VCaP (cell line): ENCODE measurements around the gene CTCF.
A peak's percentile ranks its signal among the peaks of the same experiment; 100 is the strongest.

Experiments used
- H3K27ac ChIP-seq: fragments of 450-650 bp; 2 replicates; pipeline ENCODE4 v1.5.1; 2017
- TF ChIP-seq, protein P1 (sequence below): fragments of 450-650 bp; conservative IDR thresholded peaks from 2 replicates; pipeline ENCODE4 v1.5.1; 2017; ENCODE audit warnings: mild to moderate bottlenecking, moderate library complexity

CTCF gene

DNA sequence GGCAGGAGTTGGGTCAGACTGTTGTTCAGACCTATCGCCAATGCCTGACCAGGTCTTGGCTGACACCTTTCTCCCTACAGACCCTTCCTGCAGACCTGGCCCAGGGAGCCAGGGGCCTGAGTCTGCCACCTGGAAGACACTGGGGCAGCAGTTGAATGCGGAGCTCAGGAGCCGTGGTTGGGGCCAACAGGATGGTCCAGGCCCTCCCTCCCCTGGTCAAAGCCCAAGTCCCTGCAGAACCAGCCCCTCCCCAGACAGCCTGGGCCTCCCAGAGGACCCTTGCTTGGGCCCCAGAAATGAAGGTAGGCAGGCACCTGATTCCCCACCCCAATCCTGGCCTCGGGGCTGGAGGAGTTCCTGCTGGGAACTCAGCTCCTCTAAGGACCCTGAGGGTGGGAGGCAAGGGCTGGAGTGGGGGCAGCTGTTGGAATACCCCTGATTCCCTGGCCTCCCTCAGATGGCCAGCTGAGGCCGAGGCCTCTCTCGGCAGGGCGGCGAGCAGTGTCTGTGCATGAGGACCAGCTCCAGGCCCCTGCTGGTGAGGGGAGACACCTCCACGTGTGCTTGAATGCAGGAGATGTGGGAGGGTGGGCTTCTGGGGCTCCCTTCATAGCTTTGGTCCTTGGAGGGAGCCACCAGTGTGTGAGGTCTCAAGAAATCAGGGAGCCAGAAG, 94.2 kb downstream of the CTCF start:
- TF ChIP-seq, protein P1, sequence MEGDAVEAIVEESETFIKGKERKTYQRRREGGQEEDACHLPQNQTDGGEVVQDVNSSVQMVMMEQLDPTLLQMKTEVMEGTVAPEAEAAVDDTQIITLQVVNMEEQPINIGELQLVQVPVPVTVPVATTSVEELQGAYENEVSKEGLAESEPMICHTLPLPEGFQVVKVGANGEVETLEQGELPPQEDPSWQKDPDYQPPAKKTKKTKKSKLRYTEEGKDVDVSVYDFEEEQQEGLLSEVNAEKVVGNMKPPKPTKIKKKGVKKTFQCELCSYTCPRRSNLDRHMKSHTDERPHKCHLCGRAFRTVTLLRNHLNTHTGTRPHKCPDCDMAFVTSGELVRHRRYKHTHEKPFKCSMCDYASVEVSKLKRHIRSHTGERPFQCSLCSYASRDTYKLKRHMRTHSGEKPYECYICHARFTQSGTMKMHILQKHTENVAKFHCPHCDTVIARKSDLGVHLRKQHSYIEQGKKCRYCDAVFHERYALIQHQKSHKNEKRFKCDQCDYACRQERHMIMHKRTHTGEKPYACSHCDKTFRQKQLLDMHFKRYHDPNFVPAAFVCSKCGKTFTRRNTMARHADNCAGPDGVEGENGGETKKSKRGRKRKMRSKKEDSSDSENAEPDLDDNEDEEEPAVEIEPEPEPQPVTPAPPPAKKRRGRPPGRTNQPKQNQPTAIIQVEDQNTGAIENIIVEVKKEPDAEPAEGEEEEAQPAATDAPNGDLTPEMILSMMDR, result no peak
- H3K27ac ChIP-seq, result no peak overlapping the region

DNA sequence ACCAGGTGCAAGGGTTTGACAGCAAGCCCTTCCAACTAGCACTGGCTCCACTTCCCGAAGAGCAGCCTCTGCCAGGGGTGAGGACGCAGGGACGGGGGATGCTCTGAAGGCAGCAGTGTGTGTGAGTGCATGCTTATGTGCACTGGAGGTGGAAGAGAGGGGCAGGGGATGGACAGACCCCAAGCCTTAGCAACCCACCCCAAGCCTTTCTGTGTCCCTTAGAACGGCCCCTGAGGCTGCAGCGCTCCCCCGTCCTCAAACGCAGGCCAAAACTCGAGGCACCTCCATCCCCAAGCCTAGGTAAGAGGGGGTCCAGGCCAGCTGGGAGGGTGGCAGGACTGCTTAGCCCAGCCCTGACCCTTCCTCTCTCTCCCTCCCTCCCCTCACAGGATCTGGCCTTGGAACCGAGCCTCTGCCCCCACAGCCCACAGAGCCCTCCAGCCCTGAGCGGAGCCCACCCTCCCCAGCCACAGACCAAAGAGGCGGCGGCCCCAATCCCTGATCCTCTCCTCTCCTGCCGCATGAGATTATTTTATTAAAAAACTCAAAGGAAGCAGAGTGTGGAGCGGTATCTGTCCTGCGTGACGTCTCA, 94.8 kb downstream of the CTCF start:
- no peak overlapping the region for H3K27ac ChIP-seq

DNA sequence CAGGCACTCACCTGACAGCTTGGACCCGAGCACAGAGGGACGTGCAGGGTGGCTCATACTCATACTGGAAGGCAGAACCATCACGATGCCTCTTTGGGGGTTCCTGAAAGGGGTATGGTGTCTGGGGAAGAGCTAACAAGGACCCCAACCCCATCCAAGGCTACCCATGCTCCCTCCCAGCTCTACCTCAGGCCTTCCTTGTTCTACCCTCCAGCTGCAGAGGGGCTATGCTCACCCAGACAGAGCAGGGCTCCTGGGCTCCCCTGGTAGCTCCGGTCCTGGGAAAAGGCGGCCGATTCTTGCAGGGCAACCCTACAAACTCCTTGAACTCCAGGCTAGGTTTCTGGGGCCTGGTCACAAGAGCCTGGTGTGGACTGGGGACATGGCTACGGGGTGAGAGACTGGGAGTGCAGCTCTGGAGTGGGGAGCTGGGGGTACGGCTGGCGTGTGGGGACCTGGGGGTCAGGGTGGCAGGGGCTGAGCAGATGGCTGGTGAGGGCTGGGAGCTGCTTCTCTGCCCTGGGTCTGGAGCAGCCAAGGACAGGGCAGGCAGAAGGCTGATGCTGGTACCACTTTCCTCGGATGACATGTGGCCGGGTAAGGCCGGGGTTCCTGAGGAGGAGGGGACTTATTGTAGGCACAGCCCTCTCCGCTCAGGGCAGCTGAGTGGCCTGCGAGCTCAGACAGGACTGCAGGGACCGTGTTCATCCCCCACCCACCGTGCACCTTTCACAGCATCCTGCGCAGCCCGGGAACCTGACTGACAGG, 95.6 kb downstream of the CTCF start:
- no peak overlapping the region for H3K27ac ChIP-seq
- TF ChIP-seq, protein P1, result no peak

More for the DNA sequence above, 94.8 kb downstream of the CTCF start:
- TF ChIP-seq, protein P1, result no peak

DNA sequence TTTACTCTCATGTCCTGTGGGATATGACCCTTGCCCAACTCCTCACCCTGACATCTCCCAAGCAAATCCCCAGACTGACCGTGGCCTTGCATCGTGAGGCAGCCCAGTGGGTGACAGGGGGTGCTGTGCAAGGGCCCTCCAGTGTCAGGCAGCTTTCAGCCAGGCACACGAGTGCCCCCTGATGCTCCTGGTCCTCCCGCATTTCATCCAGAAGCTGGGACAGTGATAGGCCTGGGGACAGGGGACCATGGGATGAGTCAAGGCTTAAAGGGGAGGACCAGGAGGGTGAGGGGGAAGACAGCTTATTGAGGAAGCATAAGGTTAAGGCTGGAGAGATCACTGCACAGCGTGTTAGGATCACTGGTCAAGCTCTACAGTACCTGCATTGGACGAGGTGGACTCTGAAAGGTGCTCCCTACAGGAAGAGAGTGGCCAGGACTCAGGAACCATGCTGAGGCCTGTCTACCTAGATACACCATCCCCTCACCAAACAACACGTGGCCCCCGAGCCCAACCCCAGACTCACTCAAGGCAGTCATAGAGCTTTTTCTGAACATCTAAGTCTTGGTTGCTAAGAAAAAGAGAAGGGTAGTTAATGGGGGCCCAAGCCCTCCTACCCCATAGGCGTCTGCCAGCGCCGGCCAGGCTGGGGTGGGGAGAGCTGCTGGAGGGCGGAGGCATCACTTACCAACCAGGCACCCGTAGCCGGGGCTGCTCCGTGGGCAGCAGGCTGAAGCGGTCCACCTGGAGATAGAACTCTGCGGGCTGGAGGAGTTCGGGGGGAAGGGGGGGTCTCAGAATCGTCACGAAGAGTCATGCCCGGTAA, 96.7 kb downstream of the CTCF start:
- TF ChIP-seq, protein P1, result no peak
- H3K27ac ChIP-seq, result peak overlapping the region; percentile 82

DNA sequence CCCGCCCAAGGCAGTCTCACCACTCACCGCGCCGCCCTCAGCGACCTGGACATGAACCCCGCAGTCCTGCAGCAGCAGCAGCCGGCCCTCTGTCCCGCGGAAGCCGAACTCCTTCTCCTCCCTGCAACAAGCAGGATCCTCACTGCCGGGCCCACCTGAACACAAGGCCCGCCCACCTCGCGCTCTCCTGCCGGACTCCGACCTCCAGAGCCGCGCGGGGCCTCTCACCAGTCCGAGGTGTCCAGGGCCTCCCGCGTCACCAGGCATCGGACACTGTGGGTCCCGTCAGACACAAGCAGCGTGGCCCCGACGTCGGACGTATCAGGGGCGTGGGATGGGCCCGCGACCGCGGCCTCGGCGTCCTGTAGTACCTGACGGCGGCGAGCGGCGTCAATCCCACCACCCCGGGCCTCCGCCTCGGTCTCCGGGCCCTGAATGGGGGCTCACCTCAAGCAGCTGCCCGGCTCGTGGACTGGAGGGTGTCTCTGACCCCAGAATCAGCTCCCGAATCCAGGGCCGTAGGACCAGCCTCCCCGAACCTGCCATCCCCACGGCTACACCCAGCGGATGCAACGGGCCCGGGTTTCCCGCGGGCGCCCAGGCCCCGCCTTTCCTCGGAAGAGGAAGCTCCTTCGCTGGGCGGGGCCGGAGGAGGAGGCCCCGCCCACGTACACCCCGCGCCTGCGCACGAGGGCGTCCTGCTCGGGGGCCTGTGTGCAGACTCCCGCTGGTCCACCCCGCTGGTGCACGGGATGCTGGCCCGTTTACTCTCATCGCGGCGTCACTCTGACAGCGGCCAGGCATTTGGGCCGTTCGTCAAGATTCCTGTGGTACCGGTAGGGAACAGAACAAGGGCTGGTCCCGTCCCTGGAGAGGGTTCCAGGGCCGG, 97.6 kb downstream of the CTCF start, which contains the start of gene ACD:
TSS of gene ACD (minus strand) at position 586 of the 889 bp plus-strand sequence. CDS start at position 546, 40 bp downstream.
- TF ChIP-seq, protein P1, result no peak
- peak within 1 kb of the TSS; percentile 82 for H3K27ac ChIP-seq

DNA sequence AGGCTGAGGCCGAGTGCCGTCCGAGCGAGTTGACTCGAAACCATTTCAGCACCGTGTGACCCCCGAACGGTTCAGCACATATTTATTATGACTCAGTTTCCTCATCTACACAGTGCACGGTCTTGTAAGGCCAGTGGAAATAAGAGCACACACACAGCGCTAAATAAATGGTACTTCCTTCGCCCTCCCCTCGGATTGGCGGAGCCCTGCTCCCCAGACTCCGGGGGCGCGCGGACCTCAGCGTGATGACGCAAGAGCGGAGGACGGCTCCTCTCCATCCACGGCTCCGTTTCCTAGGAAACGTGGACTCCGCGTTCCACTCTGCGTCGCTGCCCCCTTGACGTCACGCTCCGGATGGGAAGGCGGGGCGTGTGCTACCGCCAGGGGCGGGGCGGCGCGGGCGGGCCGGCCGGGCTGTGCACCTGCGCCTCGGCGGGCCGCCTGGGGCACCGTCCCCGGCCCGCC, 98.3 kb downstream of the CTCF start, which contains the start of gene PARD6A:
TSS of gene PARD6A (plus strand) at position 397 of the 465 bp plus-strand sequence. CDS start 79 bp downstream, outside the sequence.
- H3K27ac ChIP-seq, result peak within 1 kb of the TSS; percentile 82
- TF ChIP-seq, protein P1, result no peak
